Measurements from ENCODE around the gene USP40. TPM values are rescaled to one million over a fixed set of nuclear protein-coding genes. Genes with fewer than 3 reads are reported as not detected.
A peak's percentile ranks its signal among the peaks of the same experiment; 100 is the strongest.

USP40 gene
- polyA plus RNA-seq, 3 donors: 4.0 to 13.5 (median 5.1) TPM

DNA sequence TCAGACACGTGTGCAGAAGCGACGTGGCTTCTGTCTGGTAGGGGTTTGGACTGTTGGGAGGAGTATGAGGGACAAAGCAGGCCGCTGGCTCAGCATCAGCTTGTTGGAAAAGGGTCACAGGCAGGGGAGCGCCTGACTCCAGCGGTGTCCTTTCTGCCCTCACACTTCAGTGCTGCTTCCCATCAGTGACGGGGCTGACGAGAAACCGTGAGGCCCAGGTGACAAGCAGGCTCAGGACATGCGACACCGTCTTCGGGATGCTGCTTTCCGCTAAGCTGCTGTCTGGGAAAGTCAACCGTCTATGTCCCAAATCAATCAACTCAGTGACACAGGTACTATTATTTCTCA, 90.5 kb downstream of the USP40 start:
- H3K27me3 ChIP-seq (ENCODE audit: control insufficient read depth in 2 of 2, insufficient read depth in 2 of 2, low read length in 2 of 2): no peaks in the 10 kb centered on the region
- H3K9me3 ChIP-seq (replicated peaks in 1 of 2; ENCODE audit: control insufficient read depth in 1 of 2, insufficient read depth in 1 of 2, low read length in 2 of 2): no peaks in the 10 kb centered on the region
- peaks cover 12% of the 10 kb centered on the region for H4K20me1 ChIP-seq (ENCODE audit: insufficient read depth, low read length)
- no peak overlapping the region for H3K27ac ChIP-seq (ENCODE audit: low read depth in 1 of 2, low read length in 2 of 2)
- Mint-ChIP-seq H3K27ac (peak overlapping the region in 2 of 7 donors; percentile 7 to 21), H3K4me3 (no peak overlapping the region), H3K36me3 (peaks cover 44 to 67% of the 10 kb centered on the region in 2 donors), H3K9me3 (peaks cover 0 to 2% (median 1%) of the 10 kb centered on the region in 7 donors), H3K4me1 (no peaks in the 10 kb centered on the region), H3K27me3 (ENCODE audit: low read depth in 3 of 3) (peaks cover 0 to 2% (median 0%) of the 10 kb centered on the region in 3 donors)
- TF ChIP-seq, protein P1, sequence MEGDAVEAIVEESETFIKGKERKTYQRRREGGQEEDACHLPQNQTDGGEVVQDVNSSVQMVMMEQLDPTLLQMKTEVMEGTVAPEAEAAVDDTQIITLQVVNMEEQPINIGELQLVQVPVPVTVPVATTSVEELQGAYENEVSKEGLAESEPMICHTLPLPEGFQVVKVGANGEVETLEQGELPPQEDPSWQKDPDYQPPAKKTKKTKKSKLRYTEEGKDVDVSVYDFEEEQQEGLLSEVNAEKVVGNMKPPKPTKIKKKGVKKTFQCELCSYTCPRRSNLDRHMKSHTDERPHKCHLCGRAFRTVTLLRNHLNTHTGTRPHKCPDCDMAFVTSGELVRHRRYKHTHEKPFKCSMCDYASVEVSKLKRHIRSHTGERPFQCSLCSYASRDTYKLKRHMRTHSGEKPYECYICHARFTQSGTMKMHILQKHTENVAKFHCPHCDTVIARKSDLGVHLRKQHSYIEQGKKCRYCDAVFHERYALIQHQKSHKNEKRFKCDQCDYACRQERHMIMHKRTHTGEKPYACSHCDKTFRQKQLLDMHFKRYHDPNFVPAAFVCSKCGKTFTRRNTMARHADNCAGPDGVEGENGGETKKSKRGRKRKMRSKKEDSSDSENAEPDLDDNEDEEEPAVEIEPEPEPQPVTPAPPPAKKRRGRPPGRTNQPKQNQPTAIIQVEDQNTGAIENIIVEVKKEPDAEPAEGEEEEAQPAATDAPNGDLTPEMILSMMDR (IDR thresholded peaks at IDR 0.05): no peak
- DNase-seq: no peak
- intact Hi-C loops (cut with micrococcal nuclease): no loop called here
- H3K9ac ChIP-seq (ENCODE audit: insufficient read depth, low read length, poor library complexity, severe bottlenecking): no peak overlapping the region
- peaks cover 31 to 69% of the 10 kb centered on the region in 2 donors for H3K36me3 ChIP-seq (replicated peaks in 1 of 2; ENCODE audit: control insufficient read depth in 1 of 2, insufficient read depth in 2 of 2, low read length in 2 of 2)
- H2AFZ ChIP-seq (ENCODE audit: insufficient read depth, low read depth, low read length, poor library complexity, severe bottlenecking): no peak overlapping the region
- no peak overlapping the region for H3K4me2 ChIP-seq (replicated peaks; ENCODE audit: extremely low read depth, low read length, poor library complexity, severe bottlenecking)
- H3K4me1 ChIP-seq (ENCODE audit: control insufficient read depth in 1 of 2, insufficient read depth in 2 of 2, low read length in 2 of 2): no peaks in the 10 kb centered on the region
- WGBS (ENCODE audit: insufficient coverage): 97% methylated on average over 12 of the region's 14 CpGs
- H3K4me3 ChIP-seq (replicated peaks in 1 of 3; ENCODE audit: low read depth in 2 of 3, low read length in 3 of 3): no peak overlapping the region
- H3K79me2 ChIP-seq (ENCODE audit: insufficient read depth, low read length): no peaks in the 10 kb centered on the region

DNA sequence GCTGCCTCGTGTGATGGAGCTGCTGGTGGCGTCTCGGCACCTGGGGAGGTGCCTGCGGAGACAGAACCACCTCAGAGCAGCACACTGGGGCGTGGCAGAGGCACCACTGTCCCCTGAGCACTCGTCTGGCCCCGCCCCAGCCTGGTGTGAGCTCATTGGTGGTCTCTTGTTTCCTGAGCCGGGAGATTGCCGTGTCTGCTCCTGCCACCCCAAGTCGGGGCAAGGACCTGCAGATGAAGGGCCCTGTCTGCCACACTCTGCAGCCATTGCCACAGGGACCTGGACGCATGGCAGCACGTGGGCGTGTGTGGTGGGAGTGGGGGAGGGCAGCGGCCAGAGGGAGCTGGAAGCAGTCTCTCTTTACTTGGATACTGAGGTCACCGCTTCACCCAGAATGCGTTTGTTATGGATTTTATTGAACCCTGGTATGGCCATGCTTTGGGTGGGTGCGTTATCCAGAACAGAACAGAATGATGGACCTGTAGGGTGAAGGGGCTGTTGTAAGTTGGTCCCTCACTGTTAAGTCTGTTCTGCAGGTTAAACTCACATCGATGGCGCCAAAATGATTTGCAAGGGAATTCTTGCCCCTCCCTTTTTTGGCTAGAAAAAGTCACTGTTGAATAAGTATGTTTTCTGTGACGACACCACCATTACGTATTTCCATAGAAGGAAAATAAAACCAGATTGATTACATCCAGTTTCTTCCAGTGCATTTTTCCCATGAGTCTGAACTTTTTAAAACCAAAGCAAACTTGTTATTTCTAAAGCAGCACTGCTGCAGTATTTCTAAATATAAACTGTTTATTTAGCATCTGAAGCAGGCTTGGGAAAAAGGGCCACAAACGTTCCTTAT, 92.0 kb downstream of the USP40 start:
- H3K4me1 Mint-ChIP-seq: no peaks in the 10 kb centered on the region
- H4K20me1 ChIP-seq (ENCODE audit: insufficient read depth, low read length): peaks cover 25% of the 10 kb centered on the region
- TF ChIP-seq, protein P1 (IDR thresholded peaks at IDR 0.05): no peak
- H3K27ac Mint-ChIP-seq: peak overlapping the region in 3 of 7 donors; percentile 4 to 62 (median 18)
- peaks cover 0 to 2% (median 1%) of the 10 kb centered on the region in 7 donors for H3K9me3 Mint-ChIP-seq
- H3K4me2 ChIP-seq (replicated peaks; ENCODE audit: extremely low read depth, low read length, poor library complexity, severe bottlenecking): no peak overlapping the region
- intact Hi-C loops (cut with micrococcal nuclease): no loop called here
- H3K4me1 ChIP-seq (ENCODE audit: control insufficient read depth in 1 of 2, insufficient read depth in 2 of 2, low read length in 2 of 2): no peaks in the 10 kb centered on the region
- H3K36me3 Mint-ChIP-seq: peaks cover 54 to 72% of the 10 kb centered on the region in 2 donors
- DNase-seq: no peak
- H3K79me2 ChIP-seq (ENCODE audit: insufficient read depth, low read length): no peaks in the 10 kb centered on the region
- H3K36me3 ChIP-seq (replicated peaks in 1 of 2; ENCODE audit: control insufficient read depth in 1 of 2, insufficient read depth in 2 of 2, low read length in 2 of 2): peaks cover 46 to 77% of the 10 kb centered on the region in 2 donors
- H3K27ac ChIP-seq (ENCODE audit: low read depth in 1 of 2, low read length in 2 of 2): no peak overlapping the region
- no peak overlapping the region for H3K4me3 Mint-ChIP-seq
- 94% methylated on average over 18 of the region's 22 CpGs for WGBS (ENCODE audit: insufficient coverage)
- peaks cover 0 to 2% (median 0%) of the 10 kb centered on the region in 3 donors for H3K27me3 Mint-ChIP-seq (ENCODE audit: low read depth in 3 of 3)
- H3K27me3 ChIP-seq (ENCODE audit: control insufficient read depth in 2 of 2, insufficient read depth in 2 of 2, low read length in 2 of 2): no peaks in the 10 kb centered on the region
- no peak overlapping the region for H3K4me3 ChIP-seq (replicated peaks in 1 of 3; ENCODE audit: low read depth in 2 of 3, low read length in 3 of 3)
- no peak overlapping the region for H3K9ac ChIP-seq (ENCODE audit: insufficient read depth, low read length, poor library complexity, severe bottlenecking)
- H3K9me3 ChIP-seq (replicated peaks in 1 of 2; ENCODE audit: control insufficient read depth in 1 of 2, insufficient read depth in 1 of 2, low read length in 2 of 2): no peaks in the 10 kb centered on the region
- no peak overlapping the region for H2AFZ ChIP-seq (ENCODE audit: insufficient read depth, low read depth, low read length, poor library complexity, severe bottlenecking)
